GM12865 (cell line): ENCODE results near the gene OOSP4B.
"Not testable (repeated sequence)": the region's sequence is repeated elsewhere in the genome, so short reads cannot be mapped to it uniquely, and the experiment has no call there.

Source experiments
- DNase-seq: peaks from one replicate; pipeline ENCODE4 v3.0.0; 2010; ENCODE audit warnings: low read depth
- H3K4me3 ChIP-seq: 2 replicates; pipeline ENCODE4 v1.5.1; 2011; ENCODE audit warnings: mild to moderate bottlenecking, low read depth, low read length, control low read depth
- TF ChIP-seq, protein P1 (sequence below): IDR thresholded peaks from 2 replicates; pipeline ENCODE4 v1.5.1; 2011; ENCODE audit warnings: low read length, control low read depth, low read depth, inconsistent platforms; ENCODE audit not compliant: insufficient read depth; ENCODE audit errors: missing control alignments

OOSP4B gene

DNA sequence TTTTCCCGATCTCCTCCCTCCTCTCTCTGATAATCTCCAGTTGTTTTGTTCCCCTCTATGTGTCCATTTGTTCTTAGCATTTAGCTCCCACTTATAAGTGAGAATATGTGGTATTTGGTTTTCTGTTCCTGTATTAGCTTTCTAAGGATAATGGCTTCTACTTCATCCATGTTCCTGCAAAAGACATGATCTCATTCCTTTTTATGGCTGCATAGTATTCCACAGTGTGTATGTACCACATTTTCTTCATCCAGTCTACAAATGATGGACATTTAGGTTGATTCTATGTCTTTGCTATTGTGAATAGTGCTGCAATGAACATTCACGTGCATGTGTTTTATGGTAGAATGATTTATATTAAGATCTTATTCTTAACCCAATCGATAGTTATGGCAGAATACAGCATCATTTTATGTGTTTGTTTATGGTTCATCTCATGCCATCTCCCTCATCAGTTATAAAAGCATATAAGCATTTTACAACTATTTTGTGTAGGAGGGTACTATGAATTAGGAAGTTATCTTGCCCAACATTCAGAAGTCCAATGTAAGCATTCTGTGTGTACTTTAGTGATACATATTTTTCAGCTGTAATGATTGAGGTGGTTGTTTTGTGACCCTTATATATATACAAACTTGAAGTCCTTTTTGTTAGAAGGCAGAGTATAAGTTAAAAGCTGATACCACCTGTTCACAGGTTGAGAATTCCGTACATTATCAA is 42.7 kb downstream of the OOSP4B start:
- TF ChIP-seq, protein P1, sequence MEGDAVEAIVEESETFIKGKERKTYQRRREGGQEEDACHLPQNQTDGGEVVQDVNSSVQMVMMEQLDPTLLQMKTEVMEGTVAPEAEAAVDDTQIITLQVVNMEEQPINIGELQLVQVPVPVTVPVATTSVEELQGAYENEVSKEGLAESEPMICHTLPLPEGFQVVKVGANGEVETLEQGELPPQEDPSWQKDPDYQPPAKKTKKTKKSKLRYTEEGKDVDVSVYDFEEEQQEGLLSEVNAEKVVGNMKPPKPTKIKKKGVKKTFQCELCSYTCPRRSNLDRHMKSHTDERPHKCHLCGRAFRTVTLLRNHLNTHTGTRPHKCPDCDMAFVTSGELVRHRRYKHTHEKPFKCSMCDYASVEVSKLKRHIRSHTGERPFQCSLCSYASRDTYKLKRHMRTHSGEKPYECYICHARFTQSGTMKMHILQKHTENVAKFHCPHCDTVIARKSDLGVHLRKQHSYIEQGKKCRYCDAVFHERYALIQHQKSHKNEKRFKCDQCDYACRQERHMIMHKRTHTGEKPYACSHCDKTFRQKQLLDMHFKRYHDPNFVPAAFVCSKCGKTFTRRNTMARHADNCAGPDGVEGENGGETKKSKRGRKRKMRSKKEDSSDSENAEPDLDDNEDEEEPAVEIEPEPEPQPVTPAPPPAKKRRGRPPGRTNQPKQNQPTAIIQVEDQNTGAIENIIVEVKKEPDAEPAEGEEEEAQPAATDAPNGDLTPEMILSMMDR = no peak
- no peak for DNase-seq

DNA sequence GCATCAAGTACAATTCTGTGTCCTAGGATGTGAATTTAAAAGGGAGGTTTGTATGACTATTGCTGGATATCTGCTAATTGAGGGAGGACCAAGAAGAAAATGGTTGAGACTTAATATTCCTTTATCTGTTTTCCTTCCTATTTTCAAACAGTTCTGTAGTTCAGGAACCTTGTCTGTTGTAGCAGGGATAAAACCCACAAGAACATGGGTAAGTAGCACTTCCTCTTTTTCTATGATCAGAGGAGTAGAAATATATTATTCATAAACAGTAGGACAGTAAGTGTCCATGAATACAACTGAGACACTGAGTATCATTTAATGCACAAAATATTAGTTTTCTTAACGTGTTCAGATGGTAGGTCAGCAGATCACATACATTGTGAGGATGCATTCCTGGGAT is 47.1 kb downstream of the OOSP4B start:
- TF ChIP-seq, protein P1 = no peak
- no peak for DNase-seq
- H3K4me3 ChIP-seq = no peak overlapping the region

More for the DNA sequence above, 42.7 kb downstream of the OOSP4B start:
- H3K4me3 ChIP-seq = no peak overlapping the region

DNA sequence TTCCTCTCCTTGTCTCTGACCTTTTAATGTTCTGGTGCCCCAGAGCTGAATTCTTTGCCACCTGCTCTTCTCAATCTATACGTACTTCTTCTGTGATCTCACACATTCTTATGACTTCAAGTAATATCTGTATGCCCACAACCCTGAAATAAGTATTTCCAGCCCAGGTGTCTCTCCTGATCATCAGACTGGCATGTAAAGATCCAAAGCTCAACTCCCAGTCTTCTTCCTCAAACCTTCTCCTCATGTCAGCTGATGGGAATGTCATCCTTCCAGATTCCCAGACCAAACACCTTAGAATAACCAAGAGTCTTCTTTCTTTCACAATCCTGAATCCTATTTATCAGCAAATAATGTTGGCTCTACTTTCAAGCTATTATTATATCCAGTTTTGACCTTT is 48.8 kb downstream of the OOSP4B start:
- DNase-seq = no peak
- H3K4me3 ChIP-seq = no peak overlapping the region
- TF ChIP-seq, protein P1 = no peak

DNA sequence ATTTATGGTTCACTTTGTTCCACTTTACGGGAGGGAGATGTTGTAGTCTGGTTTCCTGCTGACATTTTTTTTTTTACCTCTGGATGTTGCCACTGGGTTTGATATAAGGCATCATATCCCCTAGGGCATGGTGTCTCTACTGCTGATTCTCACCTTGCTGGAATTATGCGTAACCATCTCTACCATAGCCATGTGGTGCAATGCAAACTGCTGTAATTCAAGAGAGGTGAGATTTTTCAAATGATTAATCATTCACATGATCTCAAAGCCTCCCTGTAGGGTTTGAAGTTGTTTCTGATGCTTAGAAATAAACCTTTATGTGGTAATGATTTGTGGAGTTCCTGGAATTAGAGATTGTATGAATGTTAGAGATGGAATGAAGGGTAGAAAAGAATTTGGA is 52.5 kb downstream of the OOSP4B start:
- TF ChIP-seq, protein P1 = no peak
- no peak overlapping the region for H3K4me3 ChIP-seq
- no peak for DNase-seq

DNA sequence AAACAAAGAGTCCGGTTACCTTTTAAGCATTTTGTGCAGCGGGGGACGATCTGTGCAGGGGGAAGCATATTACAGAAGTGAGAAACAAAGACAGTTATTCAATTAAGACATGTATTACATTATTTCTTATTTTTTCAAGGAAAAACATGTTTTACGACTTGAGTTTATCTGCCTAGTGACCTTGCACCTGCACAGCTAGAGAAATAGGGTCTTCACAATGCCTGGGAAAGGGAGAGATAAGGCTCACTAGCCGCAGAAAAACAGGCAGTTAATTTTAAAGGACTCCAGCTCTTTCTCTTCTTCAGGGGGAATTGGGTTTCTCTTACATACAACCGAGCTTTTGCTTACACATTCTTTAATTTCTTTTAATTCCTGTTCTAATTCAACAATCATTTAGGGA is 54.7 kb downstream of the OOSP4B start:
- not testable (repeated sequence) for DNase-seq

DNA sequence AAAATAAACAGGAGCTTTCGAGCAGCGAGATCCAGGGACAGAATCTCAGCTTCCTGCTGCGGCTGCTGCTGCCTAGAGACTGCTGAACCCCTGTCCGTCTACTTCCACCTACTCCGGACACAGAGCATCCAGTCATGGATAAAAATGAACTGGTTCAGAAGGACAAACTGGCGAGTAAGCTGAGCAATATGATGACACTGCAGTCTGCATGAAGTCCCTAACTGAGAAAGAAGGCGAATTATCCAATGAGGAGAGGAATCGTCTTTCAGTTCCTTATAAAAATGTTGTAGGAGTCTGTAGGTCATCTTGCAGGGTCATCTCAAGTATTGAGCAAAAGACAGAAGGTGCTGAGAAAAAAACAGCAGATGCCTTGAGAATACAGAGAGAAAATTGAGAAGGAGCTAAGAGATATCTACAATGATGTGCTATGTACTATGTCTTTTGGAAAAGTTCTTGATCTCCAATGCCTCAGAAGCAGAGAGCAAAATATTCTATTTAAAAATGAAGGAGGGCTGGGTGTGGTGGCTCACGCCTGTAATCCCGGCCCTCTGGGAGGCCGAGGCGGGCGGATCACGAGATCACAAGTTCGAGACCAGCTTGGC is 60.3 kb downstream of the OOSP4B start:
- TF ChIP-seq, protein P1 = no peak
- no peak overlapping the region for H3K4me3 ChIP-seq
- no peak for DNase-seq

More for the DNA sequence above, 54.7 kb downstream of the OOSP4B start:
- H3K4me3 ChIP-seq = not testable (repeated sequence)

DNA sequence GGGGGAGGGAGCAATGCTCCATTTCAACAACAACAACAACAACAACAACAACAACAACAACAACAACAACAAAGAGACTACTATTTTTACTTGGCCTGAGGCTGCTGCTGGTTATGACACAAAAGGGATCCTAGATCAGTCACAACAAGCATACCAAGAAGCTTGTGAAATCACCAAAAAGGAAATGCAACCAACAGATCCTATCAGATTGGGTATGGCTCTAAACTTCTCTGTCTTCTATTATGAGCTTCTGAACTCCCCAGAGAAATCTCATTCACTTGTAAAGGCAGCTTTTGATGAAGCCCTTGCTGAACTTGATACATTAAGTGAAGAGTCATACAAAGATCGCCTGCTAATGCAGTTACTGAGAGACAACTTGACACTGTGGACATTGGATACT is 61.0 kb downstream of the OOSP4B start:
- no peak for DNase-seq
- TF ChIP-seq, protein P1 = no peak

More for the DNA sequence above, 61.0 kb downstream of the OOSP4B start:
- H3K4me3 ChIP-seq = no peak overlapping the region
